GM21529 (cell line): Measurements from ENCODE around the gene RB1.

Experiments
- ATAC-seq: cut with Tn5 transposase; IDR thresholded peaks from one replicate; pipeline ENCODE4 v1.9.1; 2021; ENCODE audit not compliant: unreplicated experiment

RB1 gene

GRCh38 chr13:48492470-48493065 is 189.0 kb downstream of the RB1 start:
- peak; percentile 81 for ATAC-seq

- no peak for ATAC-seq
Measured at GRCh38 chr13:48493066-48493765, 189.7 kb downstream of the RB1 start.

- ATAC-seq: no peak
Measured at GRCh38 chr13:48493851-48494250, 190.3 kb downstream of the RB1 start.

- ATAC-seq: no peak
Measured at GRCh38 chr13:48494874-48495273, 191.3 kb downstream of the RB1 start.

- ATAC-seq: no peak
Measured at GRCh38 chr13:48496271-48497161, 193.0 kb downstream of the RB1 start.

- ATAC-seq: no peak
Measured at GRCh38 chr13:48497669-48498068, 194.1 kb downstream of the RB1 start.

GRCh38 chr13:48500652-48501197 is 197.2 kb downstream of the RB1 start:
- peak; percentile 31 for ATAC-seq

GRCh38 chr13:48501705-48502104 is 198.2 kb downstream of the RB1 start:
- peak; percentile 38 for ATAC-seq

- no peak for ATAC-seq
Measured at GRCh38 chr13:48502601-48503319, 199.2 kb downstream of the RB1 start.

- no peak for ATAC-seq
Measured at GRCh38 chr13:48504606-48505005, 201.1 kb downstream of the RB1 start.

GRCh38 chr13:48505012-48505411 is 201.5 kb downstream of the RB1 start:
- no peak for ATAC-seq

GRCh38 chr13:48505597-48506091 is 202.1 kb downstream of the RB1 start:
- ATAC-seq: peak; percentile 87

- peak; percentile 27 for ATAC-seq
Measured at GRCh38 chr13:48506092-48506701, 202.6 kb downstream of the RB1 start.

- no peak for ATAC-seq
Measured at GRCh38 chr13:48507021-48507420, 203.5 kb downstream of the RB1 start.

- no peak for ATAC-seq
Measured at GRCh38 chr13:48508011-48508410, 204.5 kb downstream of the RB1 start.

GRCh38 chr13:48510698-48511097 is 207.1 kb downstream of the RB1 start:
- no peak for ATAC-seq

GRCh38 chr13:48511621-48512230 is 208.2 kb downstream of the RB1 start:
- ATAC-seq: no peak

- ATAC-seq: no peak
Measured at GRCh38 chr13:48514793-48515192, 211.2 kb downstream of the RB1 start.

GRCh38 chr13:48515732-48516131 is 212.2 kb downstream of the RB1 start:
- ATAC-seq: no peak

GRCh38 chr13:48518083-48518482 is 214.5 kb downstream of the RB1 start:
- ATAC-seq: no peak
